Mesenchymal stem cell (in vitro differentiated cells and primary cell): ENCODE results near the gene VAC14.

Experiments
- DNase-seq: peaks from one replicate; pipeline ENCODE4 v3.0.0-alpha.2; 2013
- H2AFZ ChIP-seq: one replicate; pipeline ENCODE4 v1.6.1; 2013; ENCODE audit warnings: low read depth, mild to moderate bottlenecking, control low read depth, inconsistent platforms, low read length, moderate library complexity
- H2AK5ac ChIP-seq: 2 replicates; pipeline ENCODE4 v1.6.1; 2013; ENCODE audit warnings: low read length, moderate library complexity, mild to moderate bottlenecking, inconsistent platforms; ENCODE audit not compliant: severe bottlenecking
- H2BK120ac ChIP-seq: one replicate; pipeline ENCODE4 v1.6.1; 2013; ENCODE audit warnings: low read depth, mild to moderate bottlenecking, inconsistent platforms, low read length, moderate library complexity
- H2BK12ac ChIP-seq, 2 experiments: one replicate each; pipeline ENCODE4 v1.6.1; 2013; ENCODE audit warnings: inconsistent platforms in 2 of 2, low read length in 2 of 2, mild to moderate bottlenecking in 2 of 2, moderate library complexity in 2 of 2, control low read depth in 1 of 2
- H2BK15ac ChIP-seq: one replicate; pipeline ENCODE4 v1.6.1; 2013; ENCODE audit warnings: mild to moderate bottlenecking, low read depth, inconsistent platforms; ENCODE audit not compliant: poor library complexity, severe bottlenecking
- H2BK5ac ChIP-seq: 2 replicates; pipeline ENCODE4 v1.6.1; 2013; ENCODE audit warnings: low read depth, mild to moderate bottlenecking, low read length, control low read depth, inconsistent platforms; ENCODE audit not compliant: poor library complexity, severe bottlenecking
- H3K14ac ChIP-seq, 2 experiments: one replicate each; pipeline ENCODE4 v1.6.1; 2013; ENCODE audit warnings: inconsistent platforms in 2 of 2, low read length in 2 of 2, control low read depth in 1 of 2, mild to moderate bottlenecking in 1 of 2, moderate library complexity in 1 of 2
- H3K18ac ChIP-seq, 2 experiments: one replicate each; pipeline ENCODE4 v1.6.1; 2013; ENCODE audit warnings: inconsistent platforms in 2 of 2, low read length in 2 of 2, control low read depth in 1 of 2, low read depth in 1 of 2, mild to moderate bottlenecking in 1 of 2
- H3K23ac ChIP-seq, 2 experiments: one replicate each; pipeline ENCODE4 v1.6.1; 2013; ENCODE audit warnings: inconsistent platforms in 2 of 2, low read length in 2 of 2, mild to moderate bottlenecking in 2 of 2, moderate library complexity in 2 of 2, control low read depth in 1 of 2
- H3K27ac ChIP-seq: 2 replicates; pipeline ENCODE4 v1.5.1; 2013; ENCODE audit warnings: mild to moderate bottlenecking, moderate library complexity, low read length, control low read depth, inconsistent platforms; ENCODE audit not compliant: poor library complexity, severe bottlenecking
- H3K27me3 ChIP-seq, 2 experiments: 2 replicates each; pipeline versions ENCODE4 v1.6.1 to v1.7.0; 2013; ENCODE audit warnings: low read length in 2 of 2, mild to moderate bottlenecking in 2 of 2, moderate library complexity in 2 of 2, control low read depth in 1 of 2, inconsistent platforms in 1 of 2; ENCODE audit not compliant: control insufficient read depth in 1 of 2, insufficient read depth in 1 of 2
- H3K36me3 ChIP-seq, 2 experiments: 2 replicates each; pipeline versions ENCODE4 v1.6.1 to v1.7.0; 2013; ENCODE audit warnings: low read length in 2 of 2, control low read depth in 1 of 2, inconsistent platforms in 1 of 2, low read depth in 1 of 2, mild to moderate bottlenecking in 1 of 2; ENCODE audit not compliant: insufficient read depth in 2 of 2, control insufficient read depth in 1 of 2
- H3K4ac ChIP-seq, 2 experiments: one replicate each; pipeline ENCODE4 v1.6.1; 2013; ENCODE audit warnings: inconsistent platforms in 2 of 2, low read length in 2 of 2, mild to moderate bottlenecking in 2 of 2, moderate library complexity in 2 of 2, control low read depth in 1 of 2, low read depth in 1 of 2
- H3K4me1 ChIP-seq: 2 replicates; pipeline ENCODE4 v1.6.1; 2013; ENCODE audit warnings: low read depth, low read length, control low read depth; ENCODE audit not compliant: control insufficient read depth, insufficient read depth
- H3K4me2 ChIP-seq: 2 replicates; pipeline ENCODE4 v1.6.1; 2013; ENCODE audit warnings: low read length, mild to moderate bottlenecking, inconsistent platforms; ENCODE audit not compliant: poor library complexity, severe bottlenecking
- H3K4me3 ChIP-seq, 2 experiments: 2 replicates each; pipeline versions ENCODE4 v1.5.1 to v1.7.0; 2013; ENCODE audit warnings: low read length in 2 of 2, mild to moderate bottlenecking in 2 of 2, control low read depth in 1 of 2, low read depth in 1 of 2; ENCODE audit not compliant: insufficient read depth in 1 of 2
- H3K79me1 ChIP-seq: replicated peaks from 2 replicates; pipeline ENCODE4 v1.6.1; 2013; ENCODE audit warnings: mild to moderate bottlenecking, control low read depth, low read length, inconsistent platforms; ENCODE audit not compliant: poor library complexity, severe bottlenecking
- H3K9ac ChIP-seq: 2 replicates; pipeline ENCODE4 v1.7.0; 2013; ENCODE audit warnings: mild to moderate bottlenecking, low read length, moderate library complexity
- H3K9me3 ChIP-seq: 2 replicates; pipeline ENCODE4 v1.7.0; 2013; ENCODE audit warnings: mild to moderate bottlenecking, low read length; ENCODE audit not compliant: control insufficient read depth
- H4K8ac ChIP-seq: one replicate; pipeline ENCODE4 v1.6.1; 2013; ENCODE audit warnings: inconsistent platforms, mild to moderate bottlenecking, low read length, moderate library complexity
- H4K91ac ChIP-seq: one replicate; pipeline ENCODE4 v1.6.1; 2013; ENCODE audit warnings: mild to moderate bottlenecking, low read length, inconsistent platforms
- WGBS: methylation state at CpG from one replicate; pipeline ENCODE4 v1.1.7; 2013; ENCODE audit warnings: mixed read lengths; 5-methylcytosine and 5-hydroxymethylcytosine counted together

Gene VAC14

DNA sequence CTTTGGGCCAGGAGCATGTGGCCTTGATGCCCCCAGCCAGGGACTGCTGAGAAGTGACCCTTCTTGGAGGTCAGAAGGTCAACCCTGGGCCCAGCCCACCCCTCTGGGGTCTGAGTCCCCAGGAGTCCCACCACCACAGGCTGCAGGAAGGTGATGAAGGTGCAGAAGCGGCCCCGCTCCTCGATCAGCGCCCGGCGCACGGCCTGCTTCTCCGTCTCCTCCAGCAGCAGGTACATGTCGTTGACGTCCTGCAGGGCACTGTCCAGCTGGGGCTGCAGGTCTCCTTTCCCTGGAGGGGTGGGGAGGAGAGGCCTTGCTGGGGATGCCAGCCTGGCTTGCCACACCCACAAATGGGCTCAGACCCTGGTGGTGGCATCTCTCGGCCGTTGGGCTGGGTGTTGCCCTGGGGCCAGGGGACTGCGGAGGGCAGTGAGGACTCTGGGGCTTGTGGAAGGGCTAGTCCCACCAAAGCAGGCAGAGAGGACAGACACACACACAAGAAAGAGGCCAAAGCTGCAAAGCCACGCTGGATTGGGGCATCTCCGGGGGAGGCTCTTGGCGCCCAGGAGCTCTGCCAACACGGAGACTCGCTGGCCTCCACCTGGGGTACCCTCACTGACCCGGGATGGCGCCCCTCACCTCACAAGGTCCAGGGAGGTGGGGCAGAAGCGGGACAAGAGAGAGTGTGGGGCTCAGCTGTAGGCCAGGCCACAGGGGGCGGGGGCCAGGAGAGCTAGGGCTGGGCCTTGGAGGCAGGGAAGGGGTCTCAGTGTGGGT, 122.6 kb downstream of the VAC14 start:
- H4K8ac ChIP-seq = no peak overlapping the region
- no peak overlapping the region for H2BK12ac ChIP-seq
- H3K4me3 ChIP-seq = no peak overlapping the region
- no peak for DNase-seq
- H3K4me1 ChIP-seq = peaks cover 31% of the 10 kb centered on the region
- H3K79me1 ChIP-seq = peaks cover 55% of the 10 kb centered on the region
- H3K27me3 ChIP-seq = no peaks in the 10 kb centered on the region
- H2AFZ ChIP-seq = no peak overlapping the region
- H4K91ac ChIP-seq = no peak overlapping the region
- H2BK120ac ChIP-seq = no peak overlapping the region
- H3K23ac ChIP-seq = no peak overlapping the region
- no peak overlapping the region for H2AK5ac ChIP-seq
- H3K4ac ChIP-seq = no peak overlapping the region
- H3K9me3 ChIP-seq = no peaks in the 10 kb centered on the region
- H2BK15ac ChIP-seq = no peak overlapping the region
- H3K9ac ChIP-seq = no peak overlapping the region
- H3K36me3 ChIP-seq = peaks cover 71 to 75% of the 10 kb centered on the region in 2 experiments
- 96% methylated on average over 22 of the region's 22 CpGs for WGBS
- H3K4me2 ChIP-seq = no peak overlapping the region
- no peak overlapping the region for H3K14ac ChIP-seq
- H3K27ac ChIP-seq = no peak overlapping the region
- H2BK5ac ChIP-seq = no peak overlapping the region
- H3K18ac ChIP-seq = no peak overlapping the region

DNA sequence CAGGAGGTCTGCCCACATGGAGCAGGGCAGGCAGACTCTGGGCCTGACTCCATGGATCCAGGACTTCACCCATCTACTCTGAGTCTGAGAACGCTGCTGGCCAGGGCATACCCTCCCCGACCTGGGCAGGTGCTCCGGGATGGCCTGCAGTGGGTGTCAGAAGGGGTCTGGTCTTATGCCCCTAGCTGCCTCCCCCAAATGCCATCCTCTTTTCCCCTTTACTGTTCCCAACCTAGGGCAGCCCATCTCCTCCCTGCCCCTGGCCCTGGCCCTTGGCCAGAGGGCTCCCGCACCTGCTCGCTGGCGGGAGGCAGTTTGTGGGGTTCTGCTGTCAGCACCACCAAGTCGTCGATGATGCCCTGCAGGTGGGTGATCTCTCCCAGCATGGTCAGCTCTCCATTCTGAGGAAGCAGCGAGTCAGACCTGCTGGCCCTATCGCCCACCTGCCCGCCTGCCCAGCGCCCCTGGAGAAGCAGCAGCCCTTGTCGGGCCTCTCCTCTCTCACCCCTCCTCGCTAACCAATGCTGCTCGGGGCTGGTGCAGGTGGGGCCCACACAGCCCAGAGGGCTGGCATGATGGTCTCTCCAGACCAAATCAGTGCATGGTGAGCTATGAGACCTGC, 123.3 kb downstream of the VAC14 start:
- no peaks in the 10 kb centered on the region for H3K9me3 ChIP-seq
- H2BK12ac ChIP-seq = no peak overlapping the region
- DNase-seq = no peak
- H3K4ac ChIP-seq = no peak overlapping the region
- H3K23ac ChIP-seq = no peak overlapping the region
- H3K9ac ChIP-seq = no peak overlapping the region
- peaks cover 25% of the 10 kb centered on the region for H3K4me1 ChIP-seq
- no peak overlapping the region for H3K27ac ChIP-seq
- H2BK15ac ChIP-seq = no peak overlapping the region
- H2BK120ac ChIP-seq = no peak overlapping the region
- no peak overlapping the region for H4K91ac ChIP-seq
- H3K36me3 ChIP-seq = peaks cover 71 to 76% of the 10 kb centered on the region in 2 experiments
- no peak overlapping the region for H3K4me2 ChIP-seq
- H3K18ac ChIP-seq = no peak overlapping the region
- no peak overlapping the region for H2AK5ac ChIP-seq
- no peak overlapping the region for H3K14ac ChIP-seq
- peaks cover 55% of the 10 kb centered on the region for H3K79me1 ChIP-seq
- no peak overlapping the region for H2AFZ ChIP-seq
- H3K27me3 ChIP-seq = no peaks in the 10 kb centered on the region
- no peak overlapping the region for H2BK5ac ChIP-seq
- no peak overlapping the region for H4K8ac ChIP-seq
- no peak overlapping the region for H3K4me3 ChIP-seq
- 97% methylated on average over 15 of the region's 15 CpGs for WGBS

DNA sequence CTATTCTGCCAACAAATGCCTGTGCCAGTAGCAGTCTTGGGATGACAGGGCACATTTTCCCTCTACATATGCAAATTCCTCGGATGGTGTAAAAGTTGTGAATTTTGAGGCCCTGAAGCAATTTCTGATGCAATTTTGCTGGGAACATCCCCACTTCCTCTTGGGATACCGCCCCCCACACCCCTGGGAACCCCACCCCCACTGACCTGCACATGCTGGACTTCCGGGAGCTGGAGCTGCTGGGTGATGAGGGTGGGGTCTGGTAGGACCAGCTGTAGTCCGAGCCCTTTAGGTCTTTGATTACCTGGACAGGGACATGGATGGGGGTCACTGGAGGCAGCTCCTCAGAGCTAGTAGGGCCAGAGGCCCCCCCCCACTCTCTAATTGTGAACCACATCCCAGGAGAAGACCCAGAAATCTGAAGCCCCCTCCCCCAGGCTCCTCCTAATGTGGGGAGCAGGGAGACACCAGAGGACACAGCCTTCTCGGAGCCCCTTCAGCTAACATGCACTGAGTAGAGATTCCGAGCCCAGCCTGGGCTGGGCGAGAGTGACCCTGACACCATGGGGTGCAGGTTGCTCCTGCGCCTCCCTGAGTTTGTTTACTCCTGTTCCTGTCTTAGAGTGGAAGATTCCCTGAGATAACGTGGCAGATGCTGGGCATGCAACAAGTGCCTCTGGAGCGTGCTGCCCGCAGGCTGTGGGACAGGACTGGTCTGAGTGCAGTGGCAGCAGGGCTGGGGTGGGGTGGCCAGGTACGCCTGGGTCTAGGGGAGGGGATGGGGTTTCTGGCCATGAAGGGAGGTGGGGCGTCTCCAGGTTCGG, 124.1 kb downstream of the VAC14 start:
- H3K18ac ChIP-seq = no peak overlapping the region
- H3K27ac ChIP-seq = no peak overlapping the region
- no peak overlapping the region for H3K4ac ChIP-seq
- H3K4me2 ChIP-seq = no peak overlapping the region
- H2BK120ac ChIP-seq = no peak overlapping the region
- H2AFZ ChIP-seq = no peak overlapping the region
- no peaks in the 10 kb centered on the region for H3K9me3 ChIP-seq
- H3K4me1 ChIP-seq = peaks cover 20% of the 10 kb centered on the region
- peaks cover 71 to 82% of the 10 kb centered on the region in 2 experiments for H3K36me3 ChIP-seq
- H2BK15ac ChIP-seq = no peak overlapping the region
- no peaks in the 10 kb centered on the region for H3K27me3 ChIP-seq
- H3K79me1 ChIP-seq = peaks cover 55% of the 10 kb centered on the region
- WGBS = 95% methylated on average over 9 of the region's 14 CpGs
- no peak overlapping the region for H4K8ac ChIP-seq
- H2BK12ac ChIP-seq = no peak overlapping the region
- H3K23ac ChIP-seq = no peak overlapping the region
- no peak overlapping the region for H4K91ac ChIP-seq
- no peak for DNase-seq
- no peak overlapping the region for H2AK5ac ChIP-seq
- no peak overlapping the region for H3K14ac ChIP-seq
- no peak overlapping the region for H2BK5ac ChIP-seq
- H3K4me3 ChIP-seq = no peak overlapping the region
- H3K9ac ChIP-seq = peak overlapping the region; percentile 24
